Gastroesophageal sphincter (tissue), 3 donors: ENCODE data around the gene TNFRSF1A.

Source experiments
- EP300 ChIP-seq: sonication (generic); formaldehyde crosslinking; IDR thresholded peaks from one replicate; pipeline ENCODE4 v1.6.1; 2017; ENCODE audit warnings: antibody characterized with exemption, mild to moderate bottlenecking
- POLR2A ChIP-seq, 2 donors: fragments of 450-650 bp; IDR thresholded peaks; one replicate each; pipeline ENCODE4 v1.6.1; 2017; ENCODE audit warnings: antibody characterized with exemption in 2 of 2, mild to moderate bottlenecking in 2 of 2, moderate library complexity in 1 of 2
- POLR2AphosphoS5 ChIP-seq: sonication (generic); formaldehyde crosslinking; IDR thresholded peaks from one replicate; pipeline ENCODE4 v1.6.1; 2017; ENCODE audit warnings: antibody characterized with exemption
- TF ChIP-seq, protein P1 (sequence below), 4 experiments: fragments of 200-600 bp in 2 of 4; fragments of 450-650 bp in 2 of 4; sonication (generic) in 1 of 4; IDR thresholded peaks; one replicate each; pipeline ENCODE4 v1.5.1; 2017 to 2019; ENCODE audit warnings: antibody characterized with exemption in 4 of 4, mild to moderate bottlenecking in 2 of 4, moderate library complexity in 2 of 4

DNA sequence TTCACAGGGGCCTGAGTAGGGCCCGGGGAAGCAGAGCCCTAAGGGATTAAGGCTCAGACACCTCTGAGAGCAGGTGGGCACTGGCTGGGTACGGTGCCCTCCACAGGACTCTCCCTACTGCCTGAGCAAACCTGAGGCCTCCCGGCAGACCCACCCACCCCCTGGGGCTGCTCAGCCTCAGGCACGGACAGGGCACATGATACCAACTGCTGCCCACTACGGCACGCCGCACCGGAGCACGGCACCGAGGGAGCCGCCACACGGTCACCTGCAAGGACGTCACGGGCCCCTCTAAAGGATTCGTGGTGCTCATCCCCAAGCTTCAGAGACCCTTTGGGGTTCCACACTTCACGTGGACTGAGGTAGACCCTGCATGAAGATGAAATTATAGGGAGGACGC, 49.1 kb upstream of the TNFRSF1A start:
- TF ChIP-seq, protein P1, sequence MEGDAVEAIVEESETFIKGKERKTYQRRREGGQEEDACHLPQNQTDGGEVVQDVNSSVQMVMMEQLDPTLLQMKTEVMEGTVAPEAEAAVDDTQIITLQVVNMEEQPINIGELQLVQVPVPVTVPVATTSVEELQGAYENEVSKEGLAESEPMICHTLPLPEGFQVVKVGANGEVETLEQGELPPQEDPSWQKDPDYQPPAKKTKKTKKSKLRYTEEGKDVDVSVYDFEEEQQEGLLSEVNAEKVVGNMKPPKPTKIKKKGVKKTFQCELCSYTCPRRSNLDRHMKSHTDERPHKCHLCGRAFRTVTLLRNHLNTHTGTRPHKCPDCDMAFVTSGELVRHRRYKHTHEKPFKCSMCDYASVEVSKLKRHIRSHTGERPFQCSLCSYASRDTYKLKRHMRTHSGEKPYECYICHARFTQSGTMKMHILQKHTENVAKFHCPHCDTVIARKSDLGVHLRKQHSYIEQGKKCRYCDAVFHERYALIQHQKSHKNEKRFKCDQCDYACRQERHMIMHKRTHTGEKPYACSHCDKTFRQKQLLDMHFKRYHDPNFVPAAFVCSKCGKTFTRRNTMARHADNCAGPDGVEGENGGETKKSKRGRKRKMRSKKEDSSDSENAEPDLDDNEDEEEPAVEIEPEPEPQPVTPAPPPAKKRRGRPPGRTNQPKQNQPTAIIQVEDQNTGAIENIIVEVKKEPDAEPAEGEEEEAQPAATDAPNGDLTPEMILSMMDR (IDR thresholded peaks at IDR 0.05): no peak
- TF ChIP-seq POLR2AphosphoS5 (no peak), POLR2A (IDR thresholded peaks at IDR 0.05) (no peak), EP300 (no peak)
